Esophagus squamous epithelium (tissue), 4 donors: ENCODE measurements around the gene SESTD1.

Experiments
- POLR2A ChIP-seq, 4 donors: fragments of 450-650 bp; IDR thresholded peaks; one replicate each; pipeline ENCODE4 v1.6.1; 2017; ENCODE audit warnings: antibody characterized with exemption in 4 of 4, mild to moderate bottlenecking in 4 of 4, moderate library complexity in 3 of 4
- TF ChIP-seq, protein P1 (sequence below), 6 experiments: fragments of 450-650 bp in 4 of 6; fragments of 200-600 bp in 2 of 6; sonication (generic) in 2 of 6; IDR thresholded peaks; one replicate each; pipeline ENCODE4 v1.5.1; 2016 to 2019; ENCODE audit warnings: antibody characterized with exemption in 6 of 6, mild to moderate bottlenecking in 4 of 6, moderate library complexity in 4 of 6

DNA sequence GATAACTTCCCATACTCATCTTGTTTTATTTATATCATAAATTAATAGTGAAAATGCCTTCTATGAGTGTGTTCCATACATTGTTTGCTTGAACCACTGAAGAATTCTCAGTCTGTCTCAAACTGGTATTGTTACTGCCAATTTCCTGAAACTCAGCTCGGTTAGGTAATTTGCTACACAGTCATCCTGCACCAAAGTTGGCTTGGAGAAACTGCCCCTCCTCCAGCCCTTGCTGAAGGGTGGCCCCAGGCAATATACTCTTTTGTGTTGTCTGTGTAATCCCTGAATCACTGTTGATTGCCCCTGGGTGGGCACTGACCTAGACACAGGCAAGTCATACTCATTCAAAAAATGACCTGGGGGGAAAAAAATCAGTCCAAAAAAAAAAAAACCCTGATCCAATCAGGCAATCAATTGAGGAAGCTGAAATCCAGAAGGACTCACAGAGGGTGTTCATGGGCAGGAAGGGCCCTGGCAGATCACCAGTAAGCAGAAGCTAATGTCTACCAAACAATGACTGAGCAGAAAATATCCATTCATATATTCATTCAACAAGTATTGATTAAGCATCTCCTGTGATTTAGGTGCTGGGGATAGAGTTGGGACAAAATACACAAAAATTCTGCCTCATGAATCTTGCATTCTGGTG, 3.8 kb upstream of the SESTD1 start:
- TF ChIP-seq, protein P1, sequence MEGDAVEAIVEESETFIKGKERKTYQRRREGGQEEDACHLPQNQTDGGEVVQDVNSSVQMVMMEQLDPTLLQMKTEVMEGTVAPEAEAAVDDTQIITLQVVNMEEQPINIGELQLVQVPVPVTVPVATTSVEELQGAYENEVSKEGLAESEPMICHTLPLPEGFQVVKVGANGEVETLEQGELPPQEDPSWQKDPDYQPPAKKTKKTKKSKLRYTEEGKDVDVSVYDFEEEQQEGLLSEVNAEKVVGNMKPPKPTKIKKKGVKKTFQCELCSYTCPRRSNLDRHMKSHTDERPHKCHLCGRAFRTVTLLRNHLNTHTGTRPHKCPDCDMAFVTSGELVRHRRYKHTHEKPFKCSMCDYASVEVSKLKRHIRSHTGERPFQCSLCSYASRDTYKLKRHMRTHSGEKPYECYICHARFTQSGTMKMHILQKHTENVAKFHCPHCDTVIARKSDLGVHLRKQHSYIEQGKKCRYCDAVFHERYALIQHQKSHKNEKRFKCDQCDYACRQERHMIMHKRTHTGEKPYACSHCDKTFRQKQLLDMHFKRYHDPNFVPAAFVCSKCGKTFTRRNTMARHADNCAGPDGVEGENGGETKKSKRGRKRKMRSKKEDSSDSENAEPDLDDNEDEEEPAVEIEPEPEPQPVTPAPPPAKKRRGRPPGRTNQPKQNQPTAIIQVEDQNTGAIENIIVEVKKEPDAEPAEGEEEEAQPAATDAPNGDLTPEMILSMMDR (IDR thresholded peaks at IDR 0.05) = no peak
- no peak for TF ChIP-seq POLR2A (IDR thresholded peaks at IDR 0.05)
